Uterus (tissue), 4 donors: ENCODE results near the gene OR8A1. TPM values are rescaled to one million over a fixed set of nuclear protein-coding genes. Genes with fewer than 3 reads are reported as not detected.

Experiments
- DNase-seq, 2 donors: peaks; one replicate each; pipeline ENCODE4 v3.0.0-alpha.2; 2019 to 2020
- H3K27ac ChIP-seq, 2 donors: fragments of 200-600 bp; sonication (generic); 1 replicate in 1 of 2; 2 replicates in 1 of 2; pipeline ENCODE4 v1.5.1; 2016 to 2018
- H3K27me3 ChIP-seq, 2 donors: fragments of 200-600 bp; sonication (generic); one replicate each; pipeline ENCODE4 v1.5.1; 2018 to 2019; ENCODE audit warnings: control low read depth in 1 of 2
- H3K36me3 ChIP-seq, 2 donors: fragments of 200-600 bp; sonication (generic); one replicate each; pipeline ENCODE4 v1.5.1; 2019; ENCODE audit warnings: control low read depth in 1 of 2
- H3K4me1 ChIP-seq, 2 donors: fragments of 200-600 bp; sonication (generic); one replicate each; pipeline ENCODE4 v1.5.1; 2018 to 2019; ENCODE audit warnings: control low read depth in 1 of 2
- H3K4me3 ChIP-seq, 2 donors: fragments of 200-600 bp; sonication (generic); 1 replicate in 1 of 2; 2 replicates in 1 of 2; pipeline ENCODE4 v1.5.1; 2018 to 2019; ENCODE audit warnings: mild to moderate bottlenecking in 1 of 2
- H3K9me3 ChIP-seq, 2 donors: fragments of 200-600 bp; sonication (generic); one replicate each; pipeline ENCODE4 v1.5.1; 2019; ENCODE audit warnings: control low read depth in 1 of 2
- CTCF ChIP-seq, 4 experiments: fragments of 200-600 bp in 2 of 4; fragments of 450-650 bp in 2 of 4; sonication (generic) in 2 of 4; IDR thresholded peaks; one replicate each; pipeline ENCODE4 v1.5.1; 2016 to 2019; ENCODE audit warnings: antibody characterized with exemption in 4 of 4, mild to moderate bottlenecking in 2 of 4, moderate library complexity in 1 of 4
- POLR2A ChIP-seq, 2 donors: fragments of 450-650 bp; IDR thresholded peaks; one replicate each; pipeline ENCODE4 v1.6.1; 2016; ENCODE audit warnings: antibody characterized with exemption in 2 of 2, mild to moderate bottlenecking in 1 of 2, moderate library complexity in 1 of 2
- intact Hi-C: fragments of 100-400 bp; cut with DNase I; formaldehyde crosslinking; loops from one replicate; pipeline ENCODE4 v1.15.1; 2023; ENCODE audit warnings: low total_unique reads
- total RNA-seq, 4 donors: library from RNA; depleted of rRNA in 3 of 4; stranded (reverse); fragments of >200 nt in 3 of 4; gene quantifications; one replicate each; pipeline versions ENCODE4 v1.1.0 to v1.2.4, GENCODE V29; 2014 to 2023
- donor health status: DM: yes; HTN: yes; CAD: no.

OR8A1 gene
- total RNA-seq, 4 donors from 2014 or later = not detected

GRCh38 chr11:124578761-124579160 lies 9.0 kb downstream of the OR8A1 start:
- Histone ChIP-seq H3K27me3 (no peaks in the 10 kb centered on the region), H3K27ac (no peak overlapping the region), H3K4me1 (no peaks in the 10 kb centered on the region), H3K4me3 (no peak overlapping the region), H3K9me3 (no peaks in the 10 kb centered on the region), H3K36me3 (no peaks in the 10 kb centered on the region)
- TF ChIP-seq CTCF (IDR thresholded peaks at IDR 0.05) (no peak), POLR2A (IDR thresholded peaks at IDR 0.05) (no peak)
- intact Hi-C loops = no loop called here
- no peak for DNase-seq

DNA sequence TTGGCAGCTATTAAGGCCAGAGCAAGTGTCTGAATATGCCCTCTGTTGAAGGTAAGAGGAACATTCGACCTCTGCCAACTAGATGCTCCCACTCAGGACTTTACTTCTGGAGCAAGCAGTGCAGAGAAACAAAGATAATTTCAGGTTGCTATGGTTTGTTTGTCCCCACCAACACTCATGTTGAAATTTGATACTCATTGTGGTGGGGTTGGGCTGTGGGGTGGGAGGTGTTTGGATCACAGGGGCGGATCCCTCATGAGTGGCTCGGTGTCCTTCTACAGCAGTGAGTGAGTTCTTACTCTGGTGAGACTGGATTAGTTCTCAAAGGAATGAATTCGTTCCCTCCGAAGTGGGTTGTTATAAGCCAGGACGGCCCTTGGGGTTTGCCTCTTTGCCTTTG lies 12.0 kb downstream of the OR8A1 start:
- no peak overlapping the region for H3K4me3 ChIP-seq
- no peak for DNase-seq
- no peaks in the 10 kb centered on the region for H3K27me3 ChIP-seq
- TF ChIP-seq POLR2A (IDR thresholded peaks at IDR 0.05) (no peak), CTCF (IDR thresholded peaks at IDR 0.05) (no peak)
- no peaks in the 10 kb centered on the region for H3K9me3 ChIP-seq
- intact Hi-C loops = no loop called here
- no peaks in the 10 kb centered on the region for H3K4me1 ChIP-seq
- no peak overlapping the region for H3K27ac ChIP-seq
- H3K36me3 ChIP-seq = no peaks in the 10 kb centered on the region

GRCh38 chr11:124582565-124582964 lies 12.8 kb downstream of the OR8A1 start:
- H3K27me3 ChIP-seq = no peaks in the 10 kb centered on the region
- no peak overlapping the region for H3K4me3 ChIP-seq
- intact Hi-C loops = no loop called here
- H3K9me3 ChIP-seq = no peaks in the 10 kb centered on the region
- DNase-seq = no peak
- H3K4me1 ChIP-seq = no peaks in the 10 kb centered on the region
- H3K36me3 ChIP-seq = no peaks in the 10 kb centered on the region
- H3K27ac ChIP-seq = no peak overlapping the region
- no peak for TF ChIP-seq POLR2A (IDR thresholded peaks at IDR 0.05)
- TF ChIP-seq CTCF (IDR thresholded peaks at IDR 0.05) = no peak

DNA sequence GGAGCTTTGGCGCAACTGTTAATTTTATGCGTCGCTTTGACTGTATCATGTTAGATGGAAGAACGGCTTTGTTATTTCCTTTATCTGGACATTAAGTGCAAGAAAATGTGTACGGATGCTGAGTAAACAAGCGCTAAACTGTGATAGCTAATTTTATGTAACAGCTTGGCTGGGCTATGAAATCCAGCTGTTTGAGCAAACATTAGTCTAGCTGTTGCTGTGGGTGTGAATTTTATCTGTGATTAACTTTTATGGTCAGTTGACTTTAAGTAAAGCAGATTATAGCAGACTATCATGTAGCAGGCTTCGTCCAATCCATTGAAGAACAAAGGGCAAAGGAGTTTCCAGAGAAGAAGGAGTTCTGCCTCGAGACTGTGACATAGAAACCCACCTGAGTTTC lies 14.0 kb downstream of the OR8A1 start:
- Histone ChIP-seq H3K27ac (no peak overlapping the region), H3K4me1 (no peaks in the 10 kb centered on the region), H3K9me3 (no peaks in the 10 kb centered on the region), H3K36me3 (no peaks in the 10 kb centered on the region), H3K4me3 (no peak overlapping the region), H3K27me3 (no peaks in the 10 kb centered on the region)
- intact Hi-C loops = no loop called here
- TF ChIP-seq CTCF (IDR thresholded peaks at IDR 0.05) = no peak
- no peak for TF ChIP-seq POLR2A (IDR thresholded peaks at IDR 0.05)
- no peak for DNase-seq

DNA sequence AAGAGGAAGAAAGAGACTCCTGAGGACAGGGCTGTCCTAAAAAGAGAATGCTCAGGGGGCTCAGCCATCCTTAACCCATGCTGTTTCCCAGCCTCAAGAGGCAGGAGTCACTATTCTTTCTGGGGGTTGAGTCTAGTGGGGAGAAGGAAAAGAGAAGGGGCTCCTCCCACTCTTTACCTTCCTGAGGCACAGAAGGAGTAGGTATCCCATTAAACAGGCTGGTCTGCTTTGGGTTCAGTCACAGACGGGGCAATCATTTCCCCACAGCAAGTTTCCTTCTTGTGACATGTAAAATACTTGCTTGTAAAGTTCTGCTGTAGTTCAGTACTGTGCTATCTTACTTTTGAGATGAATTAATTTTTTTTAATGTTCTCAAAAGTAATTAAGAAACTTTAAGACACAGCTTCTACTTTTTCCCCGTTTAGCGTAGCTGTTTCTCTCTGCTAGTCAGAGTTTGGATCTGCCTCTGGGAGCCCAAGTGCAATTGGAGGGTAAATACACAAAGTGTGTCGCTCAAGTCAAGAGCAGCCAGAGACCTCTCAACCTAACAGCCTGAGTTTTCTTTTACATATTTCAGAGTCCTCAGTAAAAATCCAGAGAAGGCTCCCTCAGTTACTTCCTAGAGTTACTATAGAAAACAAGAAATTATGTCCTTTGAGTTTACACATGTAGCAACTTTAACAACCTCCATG lies 15.0 kb downstream of the OR8A1 start:
- H3K4me1 ChIP-seq = no peaks in the 10 kb centered on the region
- H3K27me3 ChIP-seq = no peaks in the 10 kb centered on the region
- TF ChIP-seq POLR2A (IDR thresholded peaks at IDR 0.05) = no peak
- no peak for TF ChIP-seq CTCF (IDR thresholded peaks at IDR 0.05)
- intact Hi-C loops = no loop called here
- no peak overlapping the region for H3K27ac ChIP-seq
- no peak for DNase-seq
- H3K4me3 ChIP-seq = no peak overlapping the region
- no peaks in the 10 kb centered on the region for H3K36me3 ChIP-seq
- H3K9me3 ChIP-seq = no peaks in the 10 kb centered on the region
